ENCODE measurements around the gene VAV2. TPM values are rescaled to one million over a fixed set of nuclear protein-coding genes. Genes with fewer than 3 reads are reported as not detected.

Gene VAV2
- total RNA-seq, 4 donors from 2014 or later = 4.7 to 42.2 (median 15.8) TPM

GRCh38 chr9:133857639-133858038, 134.5 kb downstream of the VAV2 start:
- Histone ChIP-seq H3K4me1 (no peaks in the 10 kb centered on the region), H3K27me3 (no peaks in the 10 kb centered on the region), H3K36me3 (no peaks in the 10 kb centered on the region), H3K4me3 (no peak overlapping the region), H3K9me3 (no peaks in the 10 kb centered on the region), H3K27ac (no peak overlapping the region)
- DNase-seq = no peak
- no peak for TF ChIP-seq POLR2A (IDR thresholded peaks at IDR 0.05)
- TF ChIP-seq, protein P1, sequence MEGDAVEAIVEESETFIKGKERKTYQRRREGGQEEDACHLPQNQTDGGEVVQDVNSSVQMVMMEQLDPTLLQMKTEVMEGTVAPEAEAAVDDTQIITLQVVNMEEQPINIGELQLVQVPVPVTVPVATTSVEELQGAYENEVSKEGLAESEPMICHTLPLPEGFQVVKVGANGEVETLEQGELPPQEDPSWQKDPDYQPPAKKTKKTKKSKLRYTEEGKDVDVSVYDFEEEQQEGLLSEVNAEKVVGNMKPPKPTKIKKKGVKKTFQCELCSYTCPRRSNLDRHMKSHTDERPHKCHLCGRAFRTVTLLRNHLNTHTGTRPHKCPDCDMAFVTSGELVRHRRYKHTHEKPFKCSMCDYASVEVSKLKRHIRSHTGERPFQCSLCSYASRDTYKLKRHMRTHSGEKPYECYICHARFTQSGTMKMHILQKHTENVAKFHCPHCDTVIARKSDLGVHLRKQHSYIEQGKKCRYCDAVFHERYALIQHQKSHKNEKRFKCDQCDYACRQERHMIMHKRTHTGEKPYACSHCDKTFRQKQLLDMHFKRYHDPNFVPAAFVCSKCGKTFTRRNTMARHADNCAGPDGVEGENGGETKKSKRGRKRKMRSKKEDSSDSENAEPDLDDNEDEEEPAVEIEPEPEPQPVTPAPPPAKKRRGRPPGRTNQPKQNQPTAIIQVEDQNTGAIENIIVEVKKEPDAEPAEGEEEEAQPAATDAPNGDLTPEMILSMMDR (IDR thresholded peaks at IDR 0.05) = no peak
- intact Hi-C loops (cut with DNase I; ENCODE audit: low total_unique reads) = no loop called here

DNA sequence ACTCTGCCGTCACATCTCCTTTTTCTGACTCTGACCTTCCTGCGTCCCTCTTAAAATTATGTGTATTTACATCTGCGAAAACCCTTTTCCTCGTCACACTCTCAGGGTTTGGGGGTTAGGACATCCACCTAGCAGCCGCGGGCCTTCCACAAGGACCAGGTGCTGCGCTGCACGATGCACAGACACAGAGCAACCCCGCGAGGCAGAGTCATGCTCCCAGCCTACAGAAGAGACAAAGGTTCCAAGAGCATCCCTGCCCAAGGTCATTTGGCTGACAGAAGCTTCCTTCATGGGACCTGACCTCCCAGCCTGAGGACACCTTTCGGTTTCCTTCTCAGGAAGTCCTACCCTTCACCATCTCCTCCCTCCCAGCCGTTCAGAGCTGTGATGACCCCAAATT, 135.3 kb downstream of the VAV2 start:
- Histone ChIP-seq H3K36me3 (no peaks in the 10 kb centered on the region), H3K4me3 (no peak overlapping the region), H3K4me1 (no peaks in the 10 kb centered on the region), H3K27me3 (no peaks in the 10 kb centered on the region), H3K9me3 (no peaks in the 10 kb centered on the region), H3K27ac (no peak overlapping the region)
- TF ChIP-seq POLR2A (IDR thresholded peaks at IDR 0.05) = no peak
- TF ChIP-seq, protein P1 (IDR thresholded peaks at IDR 0.05) = no peak
- intact Hi-C loops (cut with DNase I; ENCODE audit: low total_unique reads) = no loop called here
- no peak for DNase-seq

GRCh38 chr9:133855802-133856521, 136.2 kb downstream of the VAV2 start:
- H3K27ac ChIP-seq = no peak overlapping the region
- no peak for TF ChIP-seq POLR2A (IDR thresholded peaks at IDR 0.05)
- TF ChIP-seq, protein P1 (IDR thresholded peaks at IDR 0.05) = no peak
- H3K9me3 ChIP-seq = no peaks in the 10 kb centered on the region
- intact Hi-C loops (cut with DNase I; ENCODE audit: low total_unique reads) = no loop called here
- H3K36me3 ChIP-seq = no peaks in the 10 kb centered on the region
- H3K4me1 ChIP-seq = no peaks in the 10 kb centered on the region
- no peak overlapping the region for H3K4me3 ChIP-seq
- peak; percentile 44 to 57 for DNase-seq
- H3K27me3 ChIP-seq = no peaks in the 10 kb centered on the region

DNA sequence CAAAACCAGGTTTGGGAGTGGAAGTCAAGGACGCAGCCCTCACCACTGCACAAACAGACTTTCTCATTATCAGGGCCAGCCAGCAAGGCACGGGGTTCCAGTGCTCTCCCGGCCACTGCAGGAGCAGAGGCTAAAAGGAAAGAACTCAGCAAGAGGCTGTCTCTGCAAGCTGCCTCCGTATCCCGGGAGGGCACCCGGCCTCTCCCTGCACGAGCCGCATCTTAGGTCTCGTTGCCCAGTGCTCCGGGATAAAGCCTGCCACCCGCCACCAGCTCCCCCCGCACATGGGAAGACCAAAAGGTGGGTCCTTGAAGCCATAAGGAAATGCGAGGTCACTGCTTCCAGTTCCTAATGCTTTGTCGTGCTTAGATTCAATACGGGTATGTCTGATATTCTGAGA, 136.8 kb downstream of the VAV2 start:
- TF ChIP-seq, protein P1 (IDR thresholded peaks at IDR 0.05) = no peak
- intact Hi-C loops (cut with DNase I; ENCODE audit: low total_unique reads) = no loop called here

GRCh38 chr9:133854765-133855164, 137.4 kb downstream of the VAV2 start:
- DNase-seq = no peak
- no peak for TF ChIP-seq POLR2A (IDR thresholded peaks at IDR 0.05)
- TF ChIP-seq, protein P1 (IDR thresholded peaks at IDR 0.05) = no peak
- Histone ChIP-seq H3K9me3 (no peaks in the 10 kb centered on the region), H3K4me1 (no peaks in the 10 kb centered on the region), H3K4me3 (no peak overlapping the region), H3K27ac (no peak overlapping the region), H3K27me3 (no peaks in the 10 kb centered on the region), H3K36me3 (no peaks in the 10 kb centered on the region)
- intact Hi-C loops (cut with DNase I; ENCODE audit: low total_unique reads) = no loop called here

More for the DNA sequence above, 136.8 kb downstream of the VAV2 start:
- no peak for DNase-seq
- Histone ChIP-seq H3K4me1 (no peaks in the 10 kb centered on the region), H3K4me3 (no peak overlapping the region), H3K27me3 (no peaks in the 10 kb centered on the region), H3K27ac (no peak overlapping the region), H3K9me3 (no peaks in the 10 kb centered on the region), H3K36me3 (no peaks in the 10 kb centered on the region)

Data from uterus (tissue), 4 donors.